Panc1 (cell line): Measurements from ENCODE around the gene VEGFA.

Source experiments
- POLR2AphosphoS5 ChIP-seq: IDR thresholded peaks from 2 replicates; pipeline ENCODE4 v1.6.1; 2012; ENCODE audit warnings: mild to moderate bottlenecking, low read depth, low read length, moderate library complexity
- SIN3A ChIP-seq: IDR thresholded peaks from 2 replicates; pipeline ENCODE4 v1.6.1; 2012; ENCODE audit warnings: low read depth, mild to moderate bottlenecking, low read length, moderate library complexity, borderline replicate concordance; ENCODE audit not compliant: insufficient read depth
- TF ChIP-seq, protein P1 (sequence below): fragments of 450-650 bp; IDR thresholded peaks from 2 replicates; pipeline ENCODE4 v1.5.1; 2017; ENCODE audit warnings: mild to moderate bottlenecking
- TF ChIP-seq, protein P2 (sequence below), 2 experiments: IDR thresholded peaks; 2 replicates each; pipeline ENCODE4 v1.6.1; 2011 to 2012; ENCODE audit warnings: low read depth in 2 of 2, control low read depth in 1 of 2, low read length in 1 of 2, mild to moderate bottlenecking in 1 of 2, moderate library complexity in 1 of 2; ENCODE audit not compliant: insufficient read depth in 1 of 2

DNA sequence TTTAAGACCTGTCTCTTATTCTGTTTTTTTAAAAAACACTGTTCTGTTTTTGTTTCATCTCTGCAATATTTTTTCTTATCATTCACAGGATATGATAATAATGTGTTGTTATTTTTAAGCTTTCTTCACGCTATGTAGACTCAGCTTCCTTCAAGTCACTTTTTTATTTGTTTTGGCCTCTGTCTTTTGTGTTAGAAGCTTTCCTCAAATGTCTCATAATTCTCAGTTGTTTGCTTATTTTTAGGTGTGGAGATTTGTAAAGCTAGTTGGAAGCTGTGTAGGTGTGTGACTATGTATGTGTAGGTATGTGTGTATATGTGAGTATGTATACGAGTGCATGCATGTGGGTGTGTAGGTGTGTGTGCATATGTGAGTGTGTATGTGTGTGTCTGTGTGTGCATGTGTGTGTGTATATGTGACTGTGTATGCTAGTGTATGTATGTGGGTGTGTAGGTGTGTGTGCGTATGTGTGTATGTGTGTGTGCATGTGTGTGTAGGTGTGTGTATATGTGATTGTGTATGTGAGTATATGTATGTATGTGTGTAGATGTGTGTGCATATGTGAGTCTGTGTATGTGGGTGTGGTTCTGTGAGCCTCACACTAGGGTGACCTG is 16.3 kb upstream of the VEGFA start:
- TF ChIP-seq, protein P1, sequence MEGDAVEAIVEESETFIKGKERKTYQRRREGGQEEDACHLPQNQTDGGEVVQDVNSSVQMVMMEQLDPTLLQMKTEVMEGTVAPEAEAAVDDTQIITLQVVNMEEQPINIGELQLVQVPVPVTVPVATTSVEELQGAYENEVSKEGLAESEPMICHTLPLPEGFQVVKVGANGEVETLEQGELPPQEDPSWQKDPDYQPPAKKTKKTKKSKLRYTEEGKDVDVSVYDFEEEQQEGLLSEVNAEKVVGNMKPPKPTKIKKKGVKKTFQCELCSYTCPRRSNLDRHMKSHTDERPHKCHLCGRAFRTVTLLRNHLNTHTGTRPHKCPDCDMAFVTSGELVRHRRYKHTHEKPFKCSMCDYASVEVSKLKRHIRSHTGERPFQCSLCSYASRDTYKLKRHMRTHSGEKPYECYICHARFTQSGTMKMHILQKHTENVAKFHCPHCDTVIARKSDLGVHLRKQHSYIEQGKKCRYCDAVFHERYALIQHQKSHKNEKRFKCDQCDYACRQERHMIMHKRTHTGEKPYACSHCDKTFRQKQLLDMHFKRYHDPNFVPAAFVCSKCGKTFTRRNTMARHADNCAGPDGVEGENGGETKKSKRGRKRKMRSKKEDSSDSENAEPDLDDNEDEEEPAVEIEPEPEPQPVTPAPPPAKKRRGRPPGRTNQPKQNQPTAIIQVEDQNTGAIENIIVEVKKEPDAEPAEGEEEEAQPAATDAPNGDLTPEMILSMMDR: no peak
- no peak for TF ChIP-seq POLR2AphosphoS5
- TF ChIP-seq, protein P2, sequence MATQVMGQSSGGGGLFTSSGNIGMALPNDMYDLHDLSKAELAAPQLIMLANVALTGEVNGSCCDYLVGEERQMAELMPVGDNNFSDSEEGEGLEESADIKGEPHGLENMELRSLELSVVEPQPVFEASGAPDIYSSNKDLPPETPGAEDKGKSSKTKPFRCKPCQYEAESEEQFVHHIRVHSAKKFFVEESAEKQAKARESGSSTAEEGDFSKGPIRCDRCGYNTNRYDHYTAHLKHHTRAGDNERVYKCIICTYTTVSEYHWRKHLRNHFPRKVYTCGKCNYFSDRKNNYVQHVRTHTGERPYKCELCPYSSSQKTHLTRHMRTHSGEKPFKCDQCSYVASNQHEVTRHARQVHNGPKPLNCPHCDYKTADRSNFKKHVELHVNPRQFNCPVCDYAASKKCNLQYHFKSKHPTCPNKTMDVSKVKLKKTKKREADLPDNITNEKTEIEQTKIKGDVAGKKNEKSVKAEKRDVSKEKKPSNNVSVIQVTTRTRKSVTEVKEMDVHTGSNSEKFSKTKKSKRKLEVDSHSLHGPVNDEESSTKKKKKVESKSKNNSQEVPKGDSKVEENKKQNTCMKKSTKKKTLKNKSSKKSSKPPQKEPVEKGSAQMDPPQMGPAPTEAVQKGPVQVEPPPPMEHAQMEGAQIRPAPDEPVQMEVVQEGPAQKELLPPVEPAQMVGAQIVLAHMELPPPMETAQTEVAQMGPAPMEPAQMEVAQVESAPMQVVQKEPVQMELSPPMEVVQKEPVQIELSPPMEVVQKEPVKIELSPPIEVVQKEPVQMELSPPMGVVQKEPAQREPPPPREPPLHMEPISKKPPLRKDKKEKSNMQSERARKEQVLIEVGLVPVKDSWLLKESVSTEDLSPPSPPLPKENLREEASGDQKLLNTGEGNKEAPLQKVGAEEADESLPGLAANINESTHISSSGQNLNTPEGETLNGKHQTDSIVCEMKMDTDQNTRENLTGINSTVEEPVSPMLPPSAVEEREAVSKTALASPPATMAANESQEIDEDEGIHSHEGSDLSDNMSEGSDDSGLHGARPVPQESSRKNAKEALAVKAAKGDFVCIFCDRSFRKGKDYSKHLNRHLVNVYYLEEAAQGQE (IDR thresholded peaks at IDR 0.05; ENCODE audit: insufficient read depth in 1 of 2, low read depth in 2 of 2, low read length in 1 of 2): no peak
- TF ChIP-seq SIN3A: no peak
